ENCODE results near the gene SART3. TPM values are rescaled to one million over a fixed set of nuclear protein-coding genes. Genes with fewer than 3 reads are reported as not detected.

SART3 gene, protein sequence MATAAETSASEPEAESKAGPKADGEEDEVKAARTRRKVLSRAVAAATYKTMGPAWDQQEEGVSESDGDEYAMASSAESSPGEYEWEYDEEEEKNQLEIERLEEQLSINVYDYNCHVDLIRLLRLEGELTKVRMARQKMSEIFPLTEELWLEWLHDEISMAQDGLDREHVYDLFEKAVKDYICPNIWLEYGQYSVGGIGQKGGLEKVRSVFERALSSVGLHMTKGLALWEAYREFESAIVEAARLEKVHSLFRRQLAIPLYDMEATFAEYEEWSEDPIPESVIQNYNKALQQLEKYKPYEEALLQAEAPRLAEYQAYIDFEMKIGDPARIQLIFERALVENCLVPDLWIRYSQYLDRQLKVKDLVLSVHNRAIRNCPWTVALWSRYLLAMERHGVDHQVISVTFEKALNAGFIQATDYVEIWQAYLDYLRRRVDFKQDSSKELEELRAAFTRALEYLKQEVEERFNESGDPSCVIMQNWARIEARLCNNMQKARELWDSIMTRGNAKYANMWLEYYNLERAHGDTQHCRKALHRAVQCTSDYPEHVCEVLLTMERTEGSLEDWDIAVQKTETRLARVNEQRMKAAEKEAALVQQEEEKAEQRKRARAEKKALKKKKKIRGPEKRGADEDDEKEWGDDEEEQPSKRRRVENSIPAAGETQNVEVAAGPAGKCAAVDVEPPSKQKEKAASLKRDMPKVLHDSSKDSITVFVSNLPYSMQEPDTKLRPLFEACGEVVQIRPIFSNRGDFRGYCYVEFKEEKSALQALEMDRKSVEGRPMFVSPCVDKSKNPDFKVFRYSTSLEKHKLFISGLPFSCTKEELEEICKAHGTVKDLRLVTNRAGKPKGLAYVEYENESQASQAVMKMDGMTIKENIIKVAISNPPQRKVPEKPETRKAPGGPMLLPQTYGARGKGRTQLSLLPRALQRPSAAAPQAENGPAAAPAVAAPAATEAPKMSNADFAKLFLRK
- total RNA-seq: 10 to 100 TPM; 46.1 to 77.0 (median 62.8) TPM

DNA sequence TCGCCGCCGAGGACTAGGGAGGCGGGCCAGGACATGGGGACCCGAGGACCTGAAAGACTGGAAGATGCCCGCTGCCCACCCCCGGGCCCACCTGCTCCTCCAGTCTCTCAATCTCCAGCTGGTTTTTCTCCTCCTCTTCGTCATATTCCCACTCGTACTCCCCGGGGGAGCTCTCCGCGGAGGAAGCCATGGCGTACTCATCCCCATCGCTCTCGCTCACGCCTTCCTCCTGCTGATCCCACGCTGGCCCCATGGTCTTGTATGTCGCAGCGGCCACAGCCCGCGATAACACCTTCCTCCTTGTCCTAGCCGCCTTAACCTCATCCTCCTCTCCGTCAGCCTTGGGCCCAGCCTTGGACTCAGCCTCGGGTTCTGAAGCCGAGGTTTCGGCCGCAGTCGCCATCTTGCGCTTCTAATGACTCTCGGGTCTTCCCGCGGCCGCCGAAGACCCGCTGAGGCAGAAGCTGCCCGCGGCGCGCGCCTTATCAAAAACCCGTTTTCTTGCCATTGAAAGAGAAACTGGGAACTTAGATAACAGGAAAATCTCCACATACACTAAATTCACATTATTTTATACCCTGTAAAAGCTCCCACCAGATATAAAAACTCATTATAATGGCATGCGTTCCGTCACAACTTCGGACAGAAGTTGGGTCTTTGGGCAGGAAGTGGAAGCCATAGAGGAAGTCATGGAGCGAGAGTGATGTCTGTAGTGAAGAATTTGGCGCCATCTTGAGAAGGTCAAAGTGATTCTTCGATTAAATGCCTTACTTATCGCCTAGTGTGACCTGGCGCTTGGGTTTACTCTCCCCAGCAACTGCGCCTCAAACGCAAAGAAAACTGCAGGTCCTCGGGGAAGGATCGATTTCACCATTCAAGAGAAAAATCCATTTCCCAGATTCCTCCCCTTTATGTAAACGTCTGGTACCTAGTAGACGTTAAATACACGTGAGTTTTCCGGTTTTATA, at the start of gene SART3:
TSS of gene SART3 (minus strand) at position 422 of the 968 bp plus-strand sequence. CDS start at position 403, 19 bp downstream.
- peak within 1 kb of the TSS; percentile 72 for H3K4me3 ChIP-seq
- peak within 1 kb of the TSS; percentile 93 for H3K27ac ChIP-seq
- under 1% methylated on average over 57 of the region's 57 CpGs for WGBS
- H3K4me1 ChIP-seq: peaks cover 63% of the 10 kb centered on the region
- no peak for TF ChIP-seq EP300 (IDR thresholded peaks at IDR 0.05)
- peak; percentile 26 to 63 (median 39) for TF ChIP-seq POLR2AphosphoS5 (IDR thresholded peaks at IDR 0.05)
- peak in 1 of 2 donors; percentile 61 for TF ChIP-seq POLR2A (IDR thresholded peaks at IDR 0.05)
- H3K27me3 ChIP-seq: no peaks in the 10 kb centered on the region
- H3K36me3 ChIP-seq: peaks cover 9% of the 10 kb centered on the region
- DNase-seq (ENCODE audit: low spot score in 2 of 2): peak; percentile 88 to 89
- H3K9me3 ChIP-seq: no peaks in the 10 kb centered on the region

DNA sequence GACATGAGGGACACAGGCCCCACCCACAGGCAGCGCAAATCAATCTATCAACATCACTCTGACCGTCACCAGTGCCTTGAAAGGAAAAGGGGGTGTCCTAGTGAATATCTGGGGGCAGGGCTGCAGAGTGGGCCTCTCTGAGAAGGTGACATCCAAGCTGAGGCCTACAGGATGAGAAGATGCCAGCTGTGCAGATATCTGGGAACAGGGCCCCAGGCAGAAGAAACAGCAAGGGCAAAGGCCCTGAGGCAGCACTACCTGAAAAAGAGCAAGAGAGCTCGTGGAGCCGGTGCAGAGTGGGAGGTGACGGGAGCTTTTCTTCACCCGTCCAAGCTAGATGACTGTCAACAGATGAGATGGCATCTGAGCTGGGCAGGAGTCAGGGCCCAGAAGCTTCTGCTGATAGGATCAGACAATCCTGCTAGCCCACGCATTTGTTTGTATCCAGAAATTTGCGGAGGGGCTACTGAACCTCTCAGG, 49.4 kb upstream of the SART3 start:
- Histone ChIP-seq H3K4me3 (no peak overlapping the region), H3K4me1 (peaks cover 7% of the 10 kb centered on the region), H3K27me3 (no peaks in the 10 kb centered on the region), H3K27ac (no peak overlapping the region), H3K36me3 (no peaks in the 10 kb centered on the region), H3K9me3 (no peaks in the 10 kb centered on the region)
- DNase-seq (ENCODE audit: low spot score in 2 of 2): no peak
- 83% methylated on average over 8 of the region's 8 CpGs for whole genome bisulfite sequencing
- TF ChIP-seq EP300 (IDR thresholded peaks at IDR 0.05) (no peak), POLR2AphosphoS5 (IDR thresholded peaks at IDR 0.05) (no peak), POLR2A (IDR thresholded peaks at IDR 0.05) (no peak)
- TF ChIP-seq, protein P1, sequence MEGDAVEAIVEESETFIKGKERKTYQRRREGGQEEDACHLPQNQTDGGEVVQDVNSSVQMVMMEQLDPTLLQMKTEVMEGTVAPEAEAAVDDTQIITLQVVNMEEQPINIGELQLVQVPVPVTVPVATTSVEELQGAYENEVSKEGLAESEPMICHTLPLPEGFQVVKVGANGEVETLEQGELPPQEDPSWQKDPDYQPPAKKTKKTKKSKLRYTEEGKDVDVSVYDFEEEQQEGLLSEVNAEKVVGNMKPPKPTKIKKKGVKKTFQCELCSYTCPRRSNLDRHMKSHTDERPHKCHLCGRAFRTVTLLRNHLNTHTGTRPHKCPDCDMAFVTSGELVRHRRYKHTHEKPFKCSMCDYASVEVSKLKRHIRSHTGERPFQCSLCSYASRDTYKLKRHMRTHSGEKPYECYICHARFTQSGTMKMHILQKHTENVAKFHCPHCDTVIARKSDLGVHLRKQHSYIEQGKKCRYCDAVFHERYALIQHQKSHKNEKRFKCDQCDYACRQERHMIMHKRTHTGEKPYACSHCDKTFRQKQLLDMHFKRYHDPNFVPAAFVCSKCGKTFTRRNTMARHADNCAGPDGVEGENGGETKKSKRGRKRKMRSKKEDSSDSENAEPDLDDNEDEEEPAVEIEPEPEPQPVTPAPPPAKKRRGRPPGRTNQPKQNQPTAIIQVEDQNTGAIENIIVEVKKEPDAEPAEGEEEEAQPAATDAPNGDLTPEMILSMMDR (IDR thresholded peaks at IDR 0.05): no peak

DNA sequence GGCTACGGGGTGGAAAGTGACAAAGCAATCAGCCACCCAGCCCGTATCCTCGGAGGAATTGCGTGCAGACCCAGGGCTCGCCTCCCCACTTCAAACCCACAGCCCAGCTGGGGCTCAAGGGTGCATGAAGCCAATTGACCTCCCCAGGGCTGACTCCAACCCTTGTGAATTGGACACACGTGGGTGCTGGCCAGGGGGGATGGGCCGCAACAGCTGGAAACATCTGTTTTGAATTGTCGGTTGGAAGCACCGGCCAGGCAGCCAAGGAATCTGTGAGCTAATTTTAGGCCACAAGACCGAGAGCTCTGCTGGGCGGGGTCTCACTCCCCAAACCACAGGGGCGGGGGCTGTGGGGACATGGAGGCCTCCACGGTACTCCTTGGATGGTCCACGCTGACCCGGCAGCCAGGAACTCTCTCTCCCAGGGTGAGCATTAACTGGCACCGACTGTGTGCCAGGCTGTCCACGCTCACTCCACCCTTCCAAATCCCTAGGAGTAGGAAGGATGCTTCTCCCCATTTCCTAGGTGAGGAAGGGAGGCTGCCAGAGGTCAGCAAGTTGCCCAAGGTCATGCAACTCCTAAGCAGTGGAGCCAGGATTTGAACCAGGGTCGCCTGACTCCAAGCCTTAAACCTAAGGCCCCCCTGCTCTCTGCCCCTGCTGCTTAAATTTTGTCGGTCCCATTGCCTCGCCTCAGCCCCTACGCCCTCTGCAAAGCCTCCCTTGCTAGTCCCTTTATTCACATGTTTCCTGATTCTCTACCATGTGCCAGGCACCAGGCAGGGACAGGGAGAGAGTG, 48.8 kb upstream of the SART3 start:
- TF ChIP-seq POLR2A (IDR thresholded peaks at IDR 0.05): no peak
- TF ChIP-seq POLR2AphosphoS5 (IDR thresholded peaks at IDR 0.05): peak in 2 of 3 donors; percentile 21 to 47
- no peak overlapping the region for H3K4me3 ChIP-seq
- peaks cover 7% of the 10 kb centered on the region for H3K4me1 ChIP-seq
- no peaks in the 10 kb centered on the region for H3K9me3 ChIP-seq
- H3K27me3 ChIP-seq: no peaks in the 10 kb centered on the region
- 50% methylated on average over 21 of the region's 21 CpGs for WGBS
- H3K27ac ChIP-seq: no peak overlapping the region
- H3K36me3 ChIP-seq: no peaks in the 10 kb centered on the region
- peak; percentile 88 to 93 for DNase-seq (ENCODE audit: low spot score in 2 of 2)

DNA sequence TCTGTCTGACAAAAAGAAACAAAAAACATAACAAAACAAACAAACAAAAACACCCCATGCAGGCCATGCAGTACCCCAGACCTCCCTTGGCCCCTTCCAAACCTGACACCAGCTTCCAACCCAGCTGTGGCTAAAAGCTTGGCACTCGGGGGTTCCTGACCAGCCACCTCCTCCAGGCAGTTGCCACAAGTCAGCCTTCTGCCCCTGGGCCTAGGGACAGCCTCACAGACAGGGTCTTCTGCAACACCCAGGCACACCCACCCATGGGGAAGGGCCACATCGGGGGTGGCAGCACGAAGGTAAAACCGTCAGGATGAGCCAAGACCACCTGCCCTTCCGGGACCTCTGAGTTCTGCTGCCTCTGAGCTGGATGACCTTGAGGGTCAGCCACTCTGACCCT, 47.6 kb upstream of the SART3 start:
- no peak for DNase-seq (ENCODE audit: low spot score in 2 of 2)
- no peaks in the 10 kb centered on the region for H3K9me3 ChIP-seq
- no peak overlapping the region for H3K4me3 ChIP-seq
- TF ChIP-seq, protein P1 (IDR thresholded peaks at IDR 0.05): no peak
- TF ChIP-seq POLR2AphosphoS5 (IDR thresholded peaks at IDR 0.05) (no peak), EP300 (IDR thresholded peaks at IDR 0.05) (no peak), POLR2A (IDR thresholded peaks at IDR 0.05) (no peak)
- WGBS: 82% methylated on average over 5 of the region's 5 CpGs
- no peaks in the 10 kb centered on the region for H3K27me3 ChIP-seq
- H3K4me1 ChIP-seq: peaks cover 7% of the 10 kb centered on the region
- no peaks in the 10 kb centered on the region for H3K36me3 ChIP-seq
- H3K27ac ChIP-seq: no peak overlapping the region

DNA sequence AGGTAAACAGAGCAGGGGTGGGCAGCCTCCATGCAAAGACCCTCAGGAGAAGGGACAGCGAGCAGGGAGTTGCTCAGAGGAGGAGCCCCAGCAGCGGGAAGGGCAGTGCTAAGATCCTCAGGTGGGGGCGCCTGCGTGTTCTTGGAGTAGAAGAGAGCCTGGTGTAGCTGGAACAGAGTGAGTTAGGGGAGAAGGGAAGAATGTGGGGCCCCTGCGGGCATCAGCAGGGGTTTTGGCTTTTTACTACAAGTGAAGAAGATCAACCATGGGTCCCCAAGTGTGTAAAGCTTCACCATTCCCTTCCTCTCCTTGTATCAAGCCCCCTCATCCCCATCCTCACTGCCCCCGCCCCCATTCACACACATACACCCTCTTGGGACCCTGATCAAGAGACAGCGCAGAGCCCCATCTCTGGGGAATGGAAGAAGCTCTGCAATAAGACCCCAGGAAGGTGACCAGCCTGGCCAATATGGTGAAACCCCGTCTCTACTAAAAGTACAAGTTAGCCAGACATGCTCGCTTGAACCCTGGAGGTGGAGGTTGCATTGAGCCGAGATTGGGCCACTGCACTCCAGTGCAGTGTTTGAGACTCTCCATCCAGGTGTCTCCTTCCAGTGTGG, 47.1 kb upstream of the SART3 start:
- WGBS: 89% methylated on average over 10 of the region's 10 CpGs
- Histone ChIP-seq H3K9me3 (no peaks in the 10 kb centered on the region), H3K4me3 (no peak overlapping the region), H3K36me3 (no peaks in the 10 kb centered on the region), H3K4me1 (peaks cover 6% of the 10 kb centered on the region), H3K27ac (no peak overlapping the region), H3K27me3 (no peaks in the 10 kb centered on the region)
- no peak for DNase-seq (ENCODE audit: low spot score in 2 of 2)
- no peak for TF ChIP-seq POLR2A (IDR thresholded peaks at IDR 0.05)
